ENCODE results near the gene DOP1B.
A peak's percentile ranks its signal among the peaks of the same experiment; 100 is the strongest.

Gene DOP1B, protein sequence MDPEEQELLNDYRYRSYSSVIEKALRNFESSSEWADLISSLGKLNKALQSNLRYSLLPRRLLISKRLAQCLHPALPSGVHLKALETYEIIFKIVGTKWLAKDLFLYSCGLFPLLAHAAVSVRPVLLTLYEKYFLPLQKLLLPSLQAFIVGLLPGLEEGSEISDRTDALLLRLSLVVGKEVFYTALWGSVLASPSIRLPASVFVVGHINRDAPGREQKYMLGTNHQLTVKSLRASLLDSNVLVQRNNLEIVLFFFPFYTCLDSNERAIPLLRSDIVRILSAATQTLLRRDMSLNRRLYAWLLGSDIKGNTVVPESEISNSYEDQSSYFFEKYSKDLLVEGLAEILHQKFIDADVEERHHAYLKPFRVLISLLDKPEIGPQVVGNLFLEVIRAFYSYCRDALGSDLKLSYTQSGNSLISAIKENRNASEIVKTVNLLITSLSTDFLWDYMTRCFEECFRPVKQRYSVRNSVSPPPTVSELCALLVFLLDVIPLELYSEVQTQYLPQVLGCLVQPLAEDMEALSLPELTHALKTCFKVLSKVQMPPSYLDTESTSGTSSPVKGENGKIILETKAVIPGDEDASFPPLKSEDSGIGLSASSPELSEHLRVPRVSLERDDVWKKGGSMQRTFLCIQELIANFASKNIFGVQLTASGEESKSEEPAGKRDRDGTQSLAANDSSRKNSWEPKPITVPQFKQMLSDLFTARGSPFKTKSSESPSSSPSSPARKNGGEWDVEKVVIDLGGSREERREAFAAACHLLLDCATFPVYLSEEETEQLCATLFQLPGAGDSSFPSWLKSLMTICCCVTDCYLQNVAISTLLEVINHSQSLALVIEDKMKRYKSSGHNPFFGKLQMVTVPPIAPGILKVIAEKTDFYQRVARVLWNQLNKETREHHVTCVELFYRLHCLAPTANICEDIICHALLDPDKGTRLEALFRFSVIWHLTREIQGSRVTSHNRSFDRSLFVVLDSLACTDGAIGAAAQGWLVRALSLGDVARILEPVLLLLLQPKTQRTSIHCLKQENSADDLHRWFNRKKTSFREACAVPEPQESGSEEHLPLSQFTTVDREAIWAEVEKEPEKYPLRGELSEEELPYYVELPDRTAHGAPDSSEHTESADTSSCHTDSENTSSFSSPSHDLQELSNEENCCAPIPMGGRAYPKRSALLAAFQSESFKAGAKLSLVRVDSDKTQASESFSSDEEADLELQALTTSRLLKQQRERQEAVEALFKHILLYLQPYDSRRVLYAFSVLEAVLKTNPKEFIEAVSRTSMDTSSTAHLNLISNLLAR (N-terminal part only)

DNA sequence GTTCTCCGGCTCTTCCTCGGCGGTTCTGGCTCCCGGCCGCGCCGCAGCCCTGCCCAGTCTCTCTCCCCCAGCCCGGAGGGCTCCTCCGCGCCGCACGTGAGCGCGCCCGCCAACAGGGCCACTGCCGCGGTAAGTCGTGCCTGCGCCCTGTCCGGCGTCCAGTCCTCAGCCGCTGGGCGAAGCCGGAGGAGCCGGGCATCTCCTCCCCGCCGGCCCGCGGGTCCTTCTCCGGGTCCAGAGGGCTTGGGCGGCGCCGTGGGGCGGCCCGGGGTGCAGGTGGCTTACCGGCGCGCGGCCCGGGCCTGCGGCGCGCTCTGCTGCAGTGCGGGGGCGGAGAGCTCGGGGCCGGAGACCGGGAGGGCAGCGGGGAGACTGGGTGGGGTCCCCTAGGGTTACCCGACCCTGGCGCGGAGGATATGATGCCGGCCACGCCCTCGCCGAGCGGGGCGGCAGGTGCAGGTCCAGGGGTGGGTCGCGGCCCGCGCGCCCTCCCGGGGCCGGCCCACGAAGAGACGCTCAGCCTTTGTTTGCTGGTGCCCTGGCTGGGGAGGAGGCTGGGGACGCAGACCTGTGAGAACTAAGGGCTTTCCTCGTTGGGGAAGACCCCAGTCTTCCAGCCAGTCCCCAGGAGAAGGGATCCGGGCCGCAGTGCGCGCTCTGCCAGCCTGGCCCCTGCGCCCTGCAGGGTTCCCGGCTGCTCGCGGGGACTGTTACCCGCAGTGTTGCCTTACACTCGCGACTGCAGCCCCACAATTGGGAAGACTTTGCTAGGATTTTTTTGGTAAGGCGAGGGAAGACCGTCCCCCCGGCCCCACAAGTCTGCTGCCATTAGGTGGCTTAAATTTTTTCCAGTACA is at the start of gene DOP1B:
Gene DOP1B (plus strand): TSS at position 10 of the 856 bp plus-strand sequence. CDS start 7,910 bp downstream, outside the sequence.
- TF ChIP-seq, protein P1, sequence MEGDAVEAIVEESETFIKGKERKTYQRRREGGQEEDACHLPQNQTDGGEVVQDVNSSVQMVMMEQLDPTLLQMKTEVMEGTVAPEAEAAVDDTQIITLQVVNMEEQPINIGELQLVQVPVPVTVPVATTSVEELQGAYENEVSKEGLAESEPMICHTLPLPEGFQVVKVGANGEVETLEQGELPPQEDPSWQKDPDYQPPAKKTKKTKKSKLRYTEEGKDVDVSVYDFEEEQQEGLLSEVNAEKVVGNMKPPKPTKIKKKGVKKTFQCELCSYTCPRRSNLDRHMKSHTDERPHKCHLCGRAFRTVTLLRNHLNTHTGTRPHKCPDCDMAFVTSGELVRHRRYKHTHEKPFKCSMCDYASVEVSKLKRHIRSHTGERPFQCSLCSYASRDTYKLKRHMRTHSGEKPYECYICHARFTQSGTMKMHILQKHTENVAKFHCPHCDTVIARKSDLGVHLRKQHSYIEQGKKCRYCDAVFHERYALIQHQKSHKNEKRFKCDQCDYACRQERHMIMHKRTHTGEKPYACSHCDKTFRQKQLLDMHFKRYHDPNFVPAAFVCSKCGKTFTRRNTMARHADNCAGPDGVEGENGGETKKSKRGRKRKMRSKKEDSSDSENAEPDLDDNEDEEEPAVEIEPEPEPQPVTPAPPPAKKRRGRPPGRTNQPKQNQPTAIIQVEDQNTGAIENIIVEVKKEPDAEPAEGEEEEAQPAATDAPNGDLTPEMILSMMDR (IDR thresholded peaks at IDR 0.05; ENCODE audit: unreplicated experiment in 3 of 3) = no peak
- peak within 1 kb of the TSS; percentile 78 to 89 (median 87) for H3K4me3 Mint-ChIP-seq
- H3K27me3 Mint-ChIP-seq (ENCODE audit: low read depth) = peaks cover 31% of the 10 kb centered on the region
- peaks cover 14% of the 10 kb centered on the region for H3K4me1 Mint-ChIP-seq
- no peak within 1 kb of the TSS for H3K27ac Mint-ChIP-seq
- no peaks in the 10 kb centered on the region for H3K36me3 Mint-ChIP-seq (ENCODE audit: low read depth)
- no peaks in the 10 kb centered on the region for H3K9me3 Mint-ChIP-seq

DNA sequence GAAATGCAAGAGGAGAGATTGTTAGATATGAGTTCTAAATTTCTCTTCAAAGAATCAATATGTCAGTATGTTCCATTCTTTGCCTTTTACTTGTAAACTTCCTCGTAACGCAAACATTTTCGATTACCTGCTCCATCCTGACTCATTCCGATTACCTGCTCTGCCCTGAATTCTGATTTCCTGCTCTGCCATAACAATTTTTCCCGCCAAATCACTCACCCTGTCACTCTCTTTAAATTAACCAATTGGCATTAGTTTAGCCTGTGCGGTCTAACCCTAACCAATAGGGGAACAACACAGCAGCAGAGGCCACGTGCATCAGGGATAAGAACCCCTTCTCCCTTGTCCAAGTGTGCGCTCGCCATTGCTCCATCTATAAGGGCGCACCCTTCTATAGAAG is 46.8 kb upstream of the DOP1B start:
- H3K9me3 Mint-ChIP-seq = peaks cover 2% of the 10 kb centered on the region
- peaks cover 32% of the 10 kb centered on the region for H3K27me3 Mint-ChIP-seq (ENCODE audit: low read depth)
- peaks cover 16% of the 10 kb centered on the region for H3K4me1 Mint-ChIP-seq
- H3K4me3 Mint-ChIP-seq = no peak overlapping the region
- TF ChIP-seq, protein P1 (IDR thresholded peaks at IDR 0.05; ENCODE audit: unreplicated experiment in 3 of 3) = no peak
- no peaks in the 10 kb centered on the region for H3K36me3 Mint-ChIP-seq (ENCODE audit: low read depth)
- H3K27ac Mint-ChIP-seq = no peak overlapping the region

DNA sequence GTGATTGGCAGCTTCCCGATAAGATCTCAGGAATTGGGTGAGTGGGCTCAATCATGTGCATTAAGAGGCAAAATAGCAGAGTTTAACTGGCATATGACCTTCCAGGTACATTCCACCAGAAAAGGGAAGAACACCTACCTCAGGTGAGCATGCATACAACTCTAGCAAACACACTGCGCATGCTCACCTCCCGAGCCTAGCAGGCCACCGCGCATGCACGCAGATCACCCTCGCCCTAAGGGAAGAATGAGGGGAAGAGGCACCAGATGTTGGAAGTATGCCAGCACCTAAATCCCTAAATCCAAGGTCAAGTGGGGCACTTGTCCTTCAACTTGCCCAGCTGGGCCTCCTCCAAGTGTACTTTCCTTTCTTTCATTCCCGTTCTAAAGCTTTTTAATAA is 45.4 kb upstream of the DOP1B start:
- TF ChIP-seq, protein P1 (IDR thresholded peaks at IDR 0.05; ENCODE audit: unreplicated experiment in 3 of 3) = no peak

DNA sequence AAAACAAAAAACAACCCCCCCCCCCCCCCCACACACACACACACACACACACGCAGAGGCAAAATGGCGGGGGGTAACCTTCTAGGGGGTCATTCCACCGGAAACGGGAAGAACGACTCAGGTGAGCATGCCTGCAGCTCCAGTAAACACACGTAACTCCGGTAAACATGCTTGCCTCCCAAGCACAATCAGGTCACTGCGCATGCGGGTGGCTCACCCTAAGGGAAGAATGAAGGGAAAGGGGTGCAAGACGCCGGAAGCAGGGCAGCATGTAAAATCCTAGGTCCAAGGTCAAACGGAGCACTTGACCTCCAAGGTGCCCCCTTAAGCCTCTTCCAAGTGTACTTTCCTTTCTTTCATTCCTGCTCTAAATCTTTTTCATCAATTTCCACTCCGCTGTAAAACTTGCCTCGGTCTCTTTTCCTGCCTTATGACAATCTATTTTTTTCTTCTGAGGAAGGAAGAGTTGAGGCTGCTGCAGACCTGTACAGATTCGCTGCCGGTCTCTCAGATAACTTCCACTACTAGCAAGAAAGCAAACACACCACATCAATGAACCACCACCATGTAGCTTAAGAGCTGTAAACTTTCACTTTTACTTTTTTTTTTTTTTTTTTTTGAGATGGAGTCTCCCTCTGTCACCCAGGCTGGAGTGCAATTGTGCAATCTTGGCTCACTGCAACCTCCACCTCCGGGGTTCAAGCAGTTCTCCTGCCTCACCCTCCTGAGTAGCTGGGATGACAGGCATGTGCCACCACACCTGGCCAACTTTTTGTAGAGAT is 42.8 kb upstream of the DOP1B start:
- TF ChIP-seq, protein P1 (IDR thresholded peaks at IDR 0.05; ENCODE audit: unreplicated experiment in 3 of 3) = no peak
- H3K36me3 Mint-ChIP-seq (ENCODE audit: low read depth) = no peaks in the 10 kb centered on the region
- peak overlapping the region in 1 of 3 experiments; percentile 55 for H3K27ac Mint-ChIP-seq
- peaks cover 8% of the 10 kb centered on the region for H3K9me3 Mint-ChIP-seq
- peaks cover 9% of the 10 kb centered on the region for H3K4me1 Mint-ChIP-seq
- H3K4me3 Mint-ChIP-seq = peak overlapping the region in 1 of 3 experiments; percentile 4
- H3K27me3 Mint-ChIP-seq (ENCODE audit: low read depth) = no peaks in the 10 kb centered on the region

More for the DNA sequence above, 45.4 kb upstream of the DOP1B start:
- Mint-ChIP-seq H3K27me3 (ENCODE audit: low read depth) (peaks cover 18% of the 10 kb centered on the region), H3K4me1 (peaks cover 9% of the 10 kb centered on the region), H3K27ac (peak overlapping the region in 1 of 3 experiments; percentile 43), H3K9me3 (peaks cover 2% of the 10 kb centered on the region), H3K4me3 (no peak overlapping the region), H3K36me3 (ENCODE audit: low read depth) (no peaks in the 10 kb centered on the region)
